SH-SY5Y (cell line): ENCODE measurements around the gene AOC1.

ENCODE experiments used
- GATA2 ChIP-seq: IDR thresholded peaks from 2 replicates; pipeline ENCODE4 v1.6.1; 2011; ENCODE audit warnings: mild to moderate bottlenecking, low read depth, low read length
- GATA3 ChIP-seq: IDR thresholded peaks from 2 replicates; pipeline ENCODE4 v1.6.1; 2011; ENCODE audit warnings: low read depth, mild to moderate bottlenecking, low read length, moderate library complexity

DNA sequence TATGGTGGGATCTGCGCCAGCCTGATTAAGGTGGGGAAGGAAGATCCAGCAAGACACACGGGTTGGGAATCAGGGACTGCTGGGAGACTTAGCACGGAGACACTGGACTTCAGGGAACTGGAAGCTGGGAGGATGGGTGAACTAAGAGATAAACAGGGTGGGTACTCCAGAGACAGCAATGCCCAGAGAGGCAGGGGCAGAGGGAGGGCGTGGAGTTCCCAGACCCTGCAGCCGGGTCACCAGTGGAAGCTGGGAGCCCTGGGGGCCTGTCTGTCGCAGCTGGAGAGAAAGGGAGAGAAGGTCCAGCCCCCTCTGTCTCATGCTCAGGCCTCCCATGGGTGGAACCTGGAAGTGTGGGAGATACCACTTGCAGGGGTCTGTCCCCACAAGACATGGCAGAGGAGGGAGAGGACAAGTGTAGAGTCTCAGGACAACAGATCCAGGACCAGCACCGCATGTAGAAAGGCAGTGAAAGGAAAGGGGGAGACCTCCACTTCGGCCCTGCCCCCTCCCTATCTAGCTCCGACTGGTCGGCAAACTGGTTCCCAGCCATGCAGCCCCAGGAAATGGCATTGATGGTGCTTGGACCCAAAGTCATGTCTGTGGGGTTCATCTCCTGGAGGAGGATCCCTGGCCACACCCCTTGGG, 44.4 kb downstream of the AOC1 start:
- no peak for TF ChIP-seq GATA3
- no peak for TF ChIP-seq GATA2
